SW480 (cell line): ENCODE data around the gene BNC2.

Source experiments
- DNase-seq: peaks from one replicate; pipeline ENCODE4 v3.0.0-alpha.2; 2016; ENCODE audit warnings: low spot score

Gene BNC2

DNA sequence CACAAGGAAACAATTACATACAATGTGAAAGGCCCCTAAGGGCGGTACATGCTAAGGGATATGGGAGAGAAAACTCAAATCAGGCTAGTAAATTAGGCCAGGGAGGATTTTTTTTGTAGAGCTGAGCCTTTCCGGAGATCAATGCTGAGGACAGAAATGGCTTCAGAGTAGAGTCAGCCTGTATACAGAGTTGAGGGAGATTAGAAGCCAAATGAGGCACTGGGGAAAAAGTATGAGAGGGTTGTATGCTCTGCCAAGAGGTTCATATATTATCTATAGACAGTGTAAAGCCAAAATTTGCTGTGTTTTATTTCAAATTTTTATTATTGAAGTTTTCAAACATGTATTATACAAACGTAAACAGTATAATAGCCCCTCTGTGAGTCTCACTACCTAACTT is 103.1 kb downstream of the BNC2 start:
- no peak for DNase-seq

DNA sequence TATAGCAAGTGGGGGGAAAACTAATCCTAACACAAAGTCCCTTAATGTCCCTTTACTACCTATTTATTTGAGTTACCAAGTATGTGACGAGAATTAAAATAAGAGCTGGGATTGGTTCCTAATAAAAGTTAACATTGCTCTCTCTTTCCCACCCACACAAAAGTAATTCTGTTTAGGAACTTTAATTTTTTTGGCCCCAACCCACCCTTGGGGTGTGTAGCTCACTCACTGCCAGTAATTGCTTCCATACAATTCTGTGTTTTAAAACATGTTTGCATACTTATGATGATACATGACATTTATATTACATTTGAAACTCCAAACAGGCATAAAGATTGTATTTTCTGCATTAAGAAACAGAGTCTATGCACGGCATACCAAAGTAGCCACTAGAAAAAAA is 106.5 kb downstream of the BNC2 start:
- DNase-seq, result no peak

DNA sequence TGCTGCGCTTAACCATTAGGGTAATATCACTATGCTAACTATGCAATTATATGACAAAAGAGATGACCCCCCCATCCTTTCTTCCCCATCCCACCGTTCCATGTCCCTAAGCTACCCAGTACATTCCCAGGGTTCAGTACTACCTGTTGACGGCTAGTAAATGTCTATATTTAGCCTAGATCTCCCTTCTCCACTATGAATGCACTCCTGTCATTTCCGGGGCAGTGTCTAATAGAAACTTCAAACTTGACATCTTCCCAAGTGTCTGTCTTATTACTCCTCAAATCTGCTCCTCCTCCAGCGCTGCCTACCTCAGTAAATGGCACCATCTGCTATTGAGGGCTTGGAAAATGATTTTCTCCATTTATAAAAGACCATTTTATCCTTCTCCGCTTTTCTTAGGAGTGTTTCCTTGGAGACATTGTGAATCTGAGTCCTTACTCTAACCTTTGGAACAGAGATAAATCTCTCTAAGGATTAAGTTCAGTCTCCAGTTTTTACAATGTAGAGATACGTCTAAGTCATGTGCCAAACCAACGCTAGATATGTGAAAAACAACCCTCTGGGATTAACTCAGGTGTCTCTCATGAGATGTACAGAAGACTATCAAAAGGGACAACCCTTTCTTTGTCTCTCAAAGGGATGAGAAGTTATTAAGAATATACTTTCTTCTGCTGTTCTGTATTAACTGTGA is 114.9 kb downstream of the BNC2 start:
- DNase-seq, result no peak

DNA sequence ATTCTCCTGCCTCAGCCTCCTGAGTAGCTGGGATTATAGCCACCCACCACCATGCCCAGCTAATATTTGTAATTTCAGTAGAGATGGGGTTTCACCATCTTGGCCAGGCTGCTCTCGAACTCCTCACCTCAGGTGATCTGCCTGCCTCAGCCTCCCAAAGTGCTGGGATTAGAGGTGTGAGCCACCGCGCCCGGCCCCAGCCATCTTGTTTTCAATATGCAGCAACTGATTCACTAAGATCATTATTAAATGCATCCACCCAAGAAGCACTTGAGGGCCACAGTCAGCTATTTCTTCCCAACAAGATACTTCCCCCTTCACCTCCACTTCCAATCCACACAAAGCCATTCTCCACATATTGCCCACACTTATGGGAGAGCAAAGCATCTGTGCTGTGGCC is 115.8 kb downstream of the BNC2 start:
- no peak for DNase-seq

DNA sequence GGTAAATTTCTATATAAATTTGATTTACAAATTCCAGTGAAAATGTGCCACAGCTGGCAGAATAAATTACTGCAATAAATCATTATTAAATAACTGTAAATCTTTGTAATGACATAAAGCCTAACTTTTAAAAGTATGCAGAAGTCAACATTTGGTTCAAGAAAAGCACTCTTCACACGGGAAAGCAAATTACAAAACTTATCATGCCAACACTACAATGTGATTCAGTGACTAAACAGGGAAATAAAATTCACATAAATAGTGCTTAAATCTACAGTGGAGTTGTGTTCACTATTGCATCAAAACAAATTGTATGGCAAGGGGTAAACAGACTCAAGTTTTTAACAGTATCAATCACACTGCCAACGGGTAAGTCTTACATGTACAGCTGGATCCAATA is 117.2 kb downstream of the BNC2 start:
- no peak for DNase-seq

DNA sequence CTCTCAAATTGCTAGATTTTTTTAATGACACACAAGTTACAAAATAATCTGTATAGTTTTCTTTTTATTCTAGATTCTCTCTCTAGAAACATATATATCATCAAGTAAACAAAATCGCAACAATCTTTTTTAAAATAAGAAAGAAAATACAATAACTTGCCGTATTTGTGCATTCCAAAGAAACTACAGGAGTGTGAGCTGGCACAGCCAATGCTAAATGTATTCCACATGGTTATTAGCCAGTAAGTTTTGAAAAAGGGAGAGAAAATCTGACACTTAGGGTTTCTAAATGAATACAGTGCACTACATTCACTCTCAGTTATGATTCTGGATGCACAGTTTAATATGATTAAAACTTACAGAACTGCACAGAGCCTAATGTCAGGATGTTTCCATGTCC is 117.9 kb downstream of the BNC2 start:
- DNase-seq, result no peak

DNA sequence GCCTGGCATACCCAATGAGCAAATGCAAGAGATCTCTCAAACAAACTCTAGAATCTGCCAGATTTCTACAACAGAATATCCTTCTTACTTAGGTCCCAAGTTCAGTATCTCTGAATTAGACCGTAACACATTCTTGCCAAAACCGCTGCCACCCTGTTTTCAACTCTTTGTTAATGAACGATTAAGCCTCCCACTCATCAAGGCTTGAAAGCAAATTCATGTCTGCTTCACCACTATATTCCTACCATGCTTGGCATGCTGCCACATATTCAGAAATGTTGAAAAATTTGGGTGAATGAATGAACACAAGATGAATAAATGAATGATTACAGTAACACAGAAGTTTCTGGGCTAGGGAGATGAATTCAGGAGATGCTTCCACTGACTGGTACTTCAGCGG is 119.9 kb downstream of the BNC2 start:
- no peak for DNase-seq

DNA sequence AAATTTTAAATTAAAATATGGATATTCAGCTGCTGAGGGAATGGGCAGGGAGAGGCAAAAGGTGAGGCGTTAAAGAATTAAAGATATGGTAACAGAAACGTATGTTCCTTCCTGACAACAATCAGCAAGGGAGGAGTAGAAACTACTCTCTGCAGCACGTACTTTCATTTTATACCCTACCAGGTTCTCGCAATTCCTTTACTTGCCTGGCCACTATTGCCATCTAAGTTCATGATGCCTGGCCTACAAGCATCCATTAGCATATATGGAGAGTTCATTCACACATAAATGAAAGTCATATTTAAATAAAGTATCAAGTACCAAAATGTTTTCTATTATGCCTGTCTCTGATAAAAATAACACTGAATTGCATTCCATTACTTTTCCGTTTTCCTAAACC is 125.1 kb downstream of the BNC2 start:
- no peak for DNase-seq

DNA sequence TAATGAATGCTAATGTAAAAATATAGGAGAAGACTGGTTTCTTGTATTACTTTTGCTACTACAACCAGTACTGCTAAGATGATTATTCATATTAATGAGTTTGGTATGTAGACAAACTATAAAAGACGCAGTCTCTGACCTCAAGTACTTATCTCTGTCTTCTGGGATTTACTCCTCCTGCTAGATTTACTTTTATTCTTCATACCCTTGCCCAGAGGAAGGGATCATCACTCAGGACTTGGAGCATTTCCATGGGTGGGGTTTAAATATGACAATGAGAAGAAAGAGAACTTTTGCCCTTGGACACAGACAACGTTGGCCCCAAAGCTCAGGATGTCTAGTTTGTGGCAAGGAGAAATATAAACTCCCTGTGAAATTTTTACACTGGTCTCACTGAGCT is 126.1 kb downstream of the BNC2 start:
- no peak for DNase-seq

DNA sequence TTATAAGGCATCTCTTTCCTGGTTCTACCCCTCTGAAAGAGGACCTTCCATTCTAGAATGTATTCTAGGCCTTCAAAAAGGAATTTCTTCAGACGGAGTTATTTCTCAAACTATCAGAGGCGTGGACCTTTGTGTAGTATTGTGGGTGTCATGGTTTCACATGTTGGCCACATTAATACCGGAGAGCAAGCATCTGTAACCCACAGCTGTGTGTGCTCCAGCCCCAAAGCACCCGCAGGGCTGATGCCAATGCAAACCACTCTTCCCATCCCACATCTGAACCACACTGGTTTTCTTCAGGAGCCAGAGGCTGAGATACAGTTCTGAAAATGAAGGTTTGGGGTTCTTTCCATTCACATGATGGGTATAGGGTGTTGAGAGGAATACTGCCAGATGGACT is 127.1 kb downstream of the BNC2 start:
- no peak for DNase-seq

DNA sequence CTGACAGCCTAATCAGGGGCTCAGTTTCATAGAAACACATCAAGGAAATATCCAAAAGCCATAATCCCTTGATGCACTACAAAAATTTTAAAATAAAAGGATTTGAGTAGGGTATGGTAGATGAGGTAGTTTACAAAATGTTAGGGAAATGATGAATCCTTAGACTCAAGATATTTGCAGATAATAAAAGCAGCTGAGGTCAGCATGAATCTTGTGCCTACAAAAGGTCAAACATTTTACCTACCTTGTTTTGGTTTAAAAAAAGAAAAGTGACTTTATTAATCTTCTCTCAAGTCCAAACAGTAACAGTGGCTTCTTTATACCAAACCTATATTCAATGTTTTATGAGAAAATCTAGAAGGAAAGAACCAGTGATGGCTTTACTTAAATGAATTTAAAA is 135.5 kb downstream of the BNC2 start:
- no peak for DNase-seq

DNA sequence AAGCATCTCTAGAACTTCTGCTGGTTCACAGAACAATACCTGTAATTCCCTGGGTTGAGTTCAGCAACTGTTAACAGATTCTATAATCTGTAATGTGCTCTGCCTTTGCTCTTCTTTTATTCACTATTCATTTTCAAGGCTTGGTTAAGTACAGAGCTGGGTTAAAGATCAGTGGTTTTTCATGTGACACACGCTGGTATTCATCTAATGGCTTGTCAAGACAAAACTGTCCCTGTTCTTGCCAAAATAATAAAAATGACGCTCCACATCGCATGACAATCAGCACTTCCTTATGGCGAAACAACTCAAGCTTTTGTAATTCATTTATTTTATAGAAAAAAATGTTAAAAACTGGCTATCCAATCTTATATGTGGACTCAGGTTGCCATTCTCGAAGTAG is 137.9 kb downstream of the BNC2 start:
- no peak for DNase-seq

DNA sequence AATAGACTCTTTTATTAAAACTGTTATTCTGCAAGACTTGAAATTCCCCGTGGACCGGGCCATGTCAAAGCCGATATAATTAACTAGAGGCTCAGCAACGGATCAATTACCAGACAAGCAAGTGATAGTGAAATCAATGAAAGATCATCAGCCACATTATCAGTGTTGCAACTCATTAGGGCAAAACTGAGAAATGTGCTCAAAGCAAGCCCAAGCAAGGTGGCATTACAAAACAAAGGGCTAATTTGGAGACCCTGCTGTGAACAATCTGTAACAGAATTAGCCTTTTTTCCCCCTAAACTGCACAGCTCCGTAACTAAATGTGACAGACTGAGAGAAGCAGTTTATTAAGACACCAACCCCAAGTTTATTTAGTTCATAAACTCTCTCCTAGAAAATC is 140.3 kb downstream of the BNC2 start:
- no peak for DNase-seq

DNA sequence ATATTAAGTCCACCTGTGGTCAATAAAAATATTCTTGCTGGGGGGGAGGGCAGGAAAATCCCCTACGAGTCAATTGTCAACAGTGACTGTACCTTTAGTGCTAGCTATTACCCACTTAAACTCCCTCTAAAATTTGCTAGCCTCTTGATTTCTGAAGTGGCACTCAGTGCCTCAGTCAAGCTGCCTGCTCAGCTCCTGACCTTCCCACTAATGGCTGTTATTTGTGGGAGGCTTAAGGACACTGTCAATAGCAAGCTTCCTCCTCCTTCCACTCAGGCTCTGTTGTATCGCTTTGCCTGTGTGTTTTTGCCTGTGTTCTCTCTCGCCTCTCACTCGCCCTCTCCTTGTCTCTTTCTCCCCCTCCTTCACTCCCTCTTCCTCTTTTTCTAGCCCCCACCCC is 140.8 kb downstream of the BNC2 start:
- DNase-seq, result no peak

DNA sequence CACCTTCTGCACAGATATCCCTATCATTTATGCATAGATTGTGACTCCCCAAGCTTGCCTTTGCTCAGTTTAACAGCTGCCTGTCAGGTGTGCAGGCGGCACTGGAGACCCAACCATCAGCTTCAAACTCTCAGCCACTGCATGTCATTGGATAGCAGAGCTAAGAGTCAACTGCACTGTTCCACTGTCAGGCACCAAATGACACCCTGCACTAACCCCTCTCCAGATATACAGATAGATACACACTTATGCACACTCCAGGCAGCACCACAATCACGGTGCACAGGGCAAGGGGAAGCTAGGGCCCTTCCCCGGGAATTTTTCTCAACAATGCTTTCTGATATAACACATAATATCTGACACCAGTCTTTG is 142.3 kb downstream of the BNC2 start:
- no peak for DNase-seq

DNA sequence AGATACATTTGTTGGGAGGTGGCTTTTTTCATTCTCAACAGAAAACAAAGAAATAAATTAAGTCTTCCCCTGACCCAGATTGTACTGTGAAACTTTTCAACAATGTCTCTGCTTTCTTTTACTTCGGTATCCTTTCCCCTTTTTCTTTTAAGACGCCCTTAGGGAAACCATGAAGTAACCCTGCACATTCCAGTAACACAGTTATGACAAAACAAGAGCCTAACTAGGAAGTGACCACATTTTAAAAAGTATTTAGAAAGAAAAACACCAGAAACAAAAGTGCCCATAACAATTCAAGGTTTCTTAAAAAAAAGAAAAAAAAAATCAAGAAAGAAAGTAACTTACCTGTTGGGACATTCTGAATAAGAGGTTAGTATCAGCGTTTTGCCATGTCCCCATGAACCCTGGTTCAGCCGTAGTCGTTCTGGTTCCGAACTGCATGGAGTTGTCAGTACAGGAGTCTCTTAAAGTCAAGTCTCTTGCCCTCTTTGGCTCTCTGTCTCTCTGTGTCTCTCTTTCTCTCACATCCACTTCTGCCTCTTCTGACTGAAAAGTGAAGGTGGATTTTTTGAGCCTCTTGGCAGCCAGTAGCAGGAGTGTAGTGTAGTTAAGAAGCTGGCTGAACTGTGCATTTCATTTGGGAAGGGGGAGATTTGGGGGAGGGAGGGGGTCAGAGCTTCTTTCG is 142.9 kb downstream of the BNC2 start:
- no peak for DNase-seq

DNA sequence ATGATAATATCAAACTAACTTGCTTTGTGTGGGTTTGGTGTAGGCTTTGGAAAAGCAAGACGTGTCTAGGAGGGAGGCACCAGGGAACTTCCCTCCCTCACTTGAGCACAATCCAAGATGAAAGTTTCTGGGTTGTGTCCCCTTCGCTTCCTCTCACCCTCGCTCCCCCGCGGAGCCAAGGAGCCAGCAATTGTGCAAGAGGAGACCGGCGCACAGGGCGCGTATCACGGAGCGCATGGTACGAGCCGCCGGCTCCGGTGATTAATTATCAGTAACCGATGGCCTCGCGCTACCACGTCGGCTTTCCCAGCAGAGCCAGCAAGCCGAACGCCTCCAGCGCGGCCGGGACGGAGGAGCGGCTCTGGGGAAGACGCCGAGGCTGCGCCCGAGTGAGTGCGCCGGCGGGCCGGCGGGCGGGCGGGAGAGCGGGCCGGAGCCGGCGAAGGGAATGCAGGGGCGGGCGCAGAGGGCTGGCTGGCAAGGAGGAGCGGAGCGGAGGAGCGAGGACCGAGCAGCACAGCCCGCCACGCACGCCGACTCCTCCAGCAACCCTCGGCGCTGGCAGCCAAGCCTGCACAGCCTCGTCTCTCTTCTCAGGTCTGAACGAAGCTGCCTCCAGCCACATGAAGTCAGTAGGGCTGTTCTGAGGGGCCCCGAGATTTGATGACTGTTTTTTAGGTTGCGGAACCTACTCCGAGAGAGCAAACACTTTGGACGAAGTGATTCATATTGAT is 143.6 kb downstream of the BNC2 start:
- peak; percentile 6 for DNase-seq

DNA sequence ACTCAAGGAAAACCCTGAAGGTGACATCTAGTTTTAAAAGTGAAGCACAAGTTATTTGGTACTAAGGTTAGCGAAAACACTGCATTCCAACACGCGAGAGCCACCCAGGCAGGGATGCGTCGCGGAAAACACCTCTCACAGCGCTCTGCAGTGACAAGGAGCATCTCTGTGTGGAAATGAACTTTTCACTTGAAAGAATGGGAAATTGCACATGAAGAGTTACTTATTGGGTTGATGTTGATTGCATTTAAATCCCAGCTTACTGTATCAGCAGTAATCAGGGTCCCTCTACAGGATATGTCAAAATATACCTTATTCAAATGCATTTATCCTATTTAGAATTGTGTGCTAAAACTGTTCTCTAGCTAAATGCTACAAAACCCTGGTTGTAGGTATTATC is 144.4 kb downstream of the BNC2 start:
- DNase-seq, result no peak

DNA sequence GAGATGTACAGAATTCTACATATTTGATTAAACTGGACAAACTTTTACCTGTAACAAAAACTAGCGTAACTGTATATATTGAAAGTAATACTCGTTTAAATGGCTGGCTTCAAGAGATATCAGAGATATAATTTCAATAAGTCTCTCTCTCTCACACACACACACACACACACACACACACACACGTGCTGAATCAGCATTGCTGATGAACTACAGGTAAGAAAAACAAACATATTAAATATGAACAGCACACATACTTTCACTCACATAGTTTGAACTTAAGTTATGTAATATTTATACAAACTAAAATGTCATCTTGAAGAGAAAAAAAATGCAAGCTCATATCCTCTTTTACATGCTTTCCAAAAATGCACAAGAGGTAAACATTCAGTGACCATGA is 145.4 kb downstream of the BNC2 start:
- DNase-seq, result no peak

DNA sequence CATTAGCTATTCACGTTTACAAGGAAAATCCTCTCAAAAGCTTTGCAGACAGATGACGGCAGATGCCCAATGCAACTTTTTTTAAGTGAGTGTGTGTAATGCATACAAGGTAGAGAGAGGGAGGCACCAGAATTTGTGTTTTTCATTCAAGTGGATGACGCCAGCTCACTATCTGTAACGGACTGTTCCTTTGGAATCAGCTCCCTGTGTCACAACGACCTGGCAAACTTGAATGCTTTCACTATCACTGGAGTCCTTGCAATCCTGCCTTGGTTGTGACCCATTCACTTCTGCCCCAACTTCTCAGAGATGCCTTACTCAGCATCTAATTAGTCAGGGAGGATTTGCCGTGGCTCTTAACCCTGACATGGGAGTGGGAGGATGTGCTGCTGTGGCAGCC is 148.5 kb downstream of the BNC2 start:
- DNase-seq, result no peak

DNA sequence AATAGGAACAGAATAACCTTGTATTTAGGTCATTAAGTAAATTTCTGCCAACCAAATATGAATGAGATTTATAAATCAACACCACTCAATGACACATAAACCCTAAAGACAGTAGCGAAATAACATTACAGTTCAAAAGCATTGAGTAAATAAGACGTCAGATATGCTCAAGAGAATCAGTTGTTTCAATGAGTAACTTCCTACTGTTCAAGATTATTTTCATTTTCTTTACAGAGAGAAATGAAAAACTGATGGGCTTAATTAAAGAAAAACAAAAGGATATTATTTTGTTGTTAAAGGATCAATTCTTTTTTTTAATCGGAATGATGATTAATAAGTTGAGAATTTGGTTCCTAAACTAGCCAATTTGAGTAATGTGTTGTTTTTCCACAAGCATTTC is 150.1 kb downstream of the BNC2 start:
- no peak for DNase-seq

DNA sequence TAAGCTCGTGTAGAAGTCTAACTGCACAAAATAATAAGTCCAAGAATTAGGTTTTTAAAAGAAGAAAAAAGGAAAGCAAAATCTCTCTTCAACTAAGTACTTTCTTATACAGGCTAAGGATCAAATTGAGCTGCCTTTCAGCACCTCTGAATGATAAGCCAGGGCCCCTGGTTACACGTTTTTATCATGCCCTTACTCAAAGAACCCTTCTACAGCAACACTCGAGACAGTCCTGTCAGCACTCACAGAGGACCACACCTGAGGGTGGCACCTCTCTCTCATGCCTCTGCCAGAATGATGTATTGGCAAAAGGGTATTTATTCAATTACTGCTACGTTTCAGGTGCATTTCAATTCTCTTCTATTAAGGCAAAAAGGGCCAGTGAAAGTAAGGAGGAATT is 150.5 kb downstream of the BNC2 start:
- DNase-seq, result no peak

DNA sequence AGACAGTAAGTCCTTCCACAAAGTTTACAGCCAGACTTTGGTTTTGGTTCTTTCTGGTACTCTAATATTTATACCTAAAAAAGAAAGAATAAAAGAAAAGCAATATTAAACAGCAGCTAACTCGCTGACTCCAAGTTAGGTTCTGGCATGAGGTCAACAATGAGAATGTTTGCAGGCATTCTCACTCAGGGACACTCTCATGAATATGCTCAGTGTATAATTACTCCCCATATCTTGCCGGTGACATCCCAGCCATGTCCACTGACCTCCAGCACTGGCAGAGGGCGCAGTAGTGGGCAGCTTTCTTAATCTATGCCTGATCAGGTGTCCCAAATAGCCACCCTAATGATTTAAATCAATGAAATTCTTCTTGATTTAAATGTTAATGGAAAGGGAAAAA is 151.5 kb downstream of the BNC2 start:
- no peak for DNase-seq

DNA sequence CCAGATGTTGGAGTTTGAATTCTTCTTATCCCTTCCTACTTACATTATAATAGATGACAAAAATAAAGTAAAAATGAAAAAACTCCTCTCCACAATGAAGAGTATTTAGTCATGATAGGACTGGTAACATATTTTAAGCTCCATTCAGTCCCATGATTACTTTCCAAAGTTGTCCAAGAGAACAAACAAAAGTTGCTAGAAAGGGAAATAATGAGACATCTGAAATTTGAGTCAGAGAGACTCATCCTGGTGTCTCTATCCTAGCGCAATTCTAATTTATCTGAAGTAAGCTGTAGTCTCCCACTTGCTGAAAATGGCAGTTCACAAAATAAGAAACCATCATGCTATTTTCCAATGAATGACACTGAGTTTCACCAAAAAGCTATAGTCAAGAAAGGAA is 152.2 kb downstream of the BNC2 start:
- no peak for DNase-seq
